Measurements from ENCODE around the gene KIF1C. TPM values are rescaled to one million over a fixed set of nuclear protein-coding genes. Genes with fewer than 3 reads are reported as not detected.

KIF1C gene
- total RNA-seq, 4 donors from 2014 or later, result 22.9 to 140 (median 30.5) TPM

- Histone ChIP-seq H3K27me3 (no peaks in the 10 kb centered on the region), H3K4me1 (no peaks in the 10 kb centered on the region), H3K36me3 (no peaks in the 10 kb centered on the region), H3K4me3 (no peak overlapping the region), H3K27ac (no peak overlapping the region), H3K9me3 (no peaks in the 10 kb centered on the region)
- no peak for DNase-seq
- TF ChIP-seq POLR2A (IDR thresholded peaks at IDR 0.05), result no peak
- intact Hi-C loops (cut with DNase I; ENCODE audit: low total_unique reads), result no loop called here
Measured at GRCh38 chr17:5044630-5045029, 46.9 kb downstream of the KIF1C start.

- H3K36me3 ChIP-seq, result no peaks in the 10 kb centered on the region
- H3K4me1 ChIP-seq, result no peaks in the 10 kb centered on the region
- intact Hi-C loops (cut with DNase I; ENCODE audit: low total_unique reads), result no loop called here
- no peak for DNase-seq
- H3K27me3 ChIP-seq, result no peaks in the 10 kb centered on the region
- no peak overlapping the region for H3K4me3 ChIP-seq
- no peaks in the 10 kb centered on the region for H3K9me3 ChIP-seq
- no peak for TF ChIP-seq POLR2A (IDR thresholded peaks at IDR 0.05)
- TF ChIP-seq, protein P1, sequence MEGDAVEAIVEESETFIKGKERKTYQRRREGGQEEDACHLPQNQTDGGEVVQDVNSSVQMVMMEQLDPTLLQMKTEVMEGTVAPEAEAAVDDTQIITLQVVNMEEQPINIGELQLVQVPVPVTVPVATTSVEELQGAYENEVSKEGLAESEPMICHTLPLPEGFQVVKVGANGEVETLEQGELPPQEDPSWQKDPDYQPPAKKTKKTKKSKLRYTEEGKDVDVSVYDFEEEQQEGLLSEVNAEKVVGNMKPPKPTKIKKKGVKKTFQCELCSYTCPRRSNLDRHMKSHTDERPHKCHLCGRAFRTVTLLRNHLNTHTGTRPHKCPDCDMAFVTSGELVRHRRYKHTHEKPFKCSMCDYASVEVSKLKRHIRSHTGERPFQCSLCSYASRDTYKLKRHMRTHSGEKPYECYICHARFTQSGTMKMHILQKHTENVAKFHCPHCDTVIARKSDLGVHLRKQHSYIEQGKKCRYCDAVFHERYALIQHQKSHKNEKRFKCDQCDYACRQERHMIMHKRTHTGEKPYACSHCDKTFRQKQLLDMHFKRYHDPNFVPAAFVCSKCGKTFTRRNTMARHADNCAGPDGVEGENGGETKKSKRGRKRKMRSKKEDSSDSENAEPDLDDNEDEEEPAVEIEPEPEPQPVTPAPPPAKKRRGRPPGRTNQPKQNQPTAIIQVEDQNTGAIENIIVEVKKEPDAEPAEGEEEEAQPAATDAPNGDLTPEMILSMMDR (IDR thresholded peaks at IDR 0.05), result no peak
- no peak overlapping the region for H3K27ac ChIP-seq
Measured at GRCh38 chr17:5045496-5045895, 47.7 kb downstream of the KIF1C start.

GRCh38 chr17:5047446-5047845 lies 49.7 kb downstream of the KIF1C start:
- Histone ChIP-seq H3K4me3 (no peak overlapping the region), H3K9me3 (no peaks in the 10 kb centered on the region), H3K27ac (peak overlapping the region in 1 of 2 donors; percentile 29), H3K36me3 (no peaks in the 10 kb centered on the region), H3K27me3 (no peaks in the 10 kb centered on the region), H3K4me1 (no peaks in the 10 kb centered on the region)
- TF ChIP-seq POLR2A (IDR thresholded peaks at IDR 0.05), result no peak
- TF ChIP-seq, protein P1 (IDR thresholded peaks at IDR 0.05), result no peak
- intact Hi-C loops (cut with DNase I; ENCODE audit: low total_unique reads), result no loop called here
- DNase-seq, result no peak

DNA sequence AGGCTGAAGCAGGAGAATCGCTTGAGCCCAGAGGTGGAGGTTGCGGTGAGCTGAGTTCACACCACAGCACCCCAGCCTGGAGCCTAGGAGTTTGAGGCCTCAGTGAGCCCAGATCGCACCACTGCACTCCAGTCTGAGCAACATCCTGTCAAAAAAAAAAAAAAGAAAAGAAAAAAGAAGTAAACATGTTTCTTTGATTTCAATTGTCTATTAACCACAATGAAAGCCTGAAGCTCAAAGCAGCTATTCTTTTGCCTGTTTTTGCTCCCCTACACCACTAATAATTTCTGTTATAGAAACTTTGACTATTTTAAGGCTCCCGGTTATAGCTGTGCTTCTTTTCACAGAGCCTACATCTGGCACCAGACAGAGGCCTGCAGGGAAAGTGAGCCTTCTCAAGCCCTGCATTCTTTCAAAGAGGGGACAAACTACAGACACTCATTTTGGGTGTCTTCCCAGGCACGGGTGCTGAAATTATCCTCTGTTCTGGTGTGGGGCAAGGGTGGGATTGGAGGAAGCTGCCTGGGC lies 51.6 kb downstream of the KIF1C start:
- Histone ChIP-seq H3K4me1 (no peaks in the 10 kb centered on the region), H3K36me3 (no peaks in the 10 kb centered on the region), H3K9me3 (no peaks in the 10 kb centered on the region), H3K4me3 (no peak overlapping the region), H3K27me3 (no peaks in the 10 kb centered on the region), H3K27ac (peak overlapping the region; percentile 66 to 82)
- intact Hi-C loops (cut with DNase I; ENCODE audit: low total_unique reads), result no loop called here
- no peak for DNase-seq
- no peak for TF ChIP-seq POLR2A (IDR thresholded peaks at IDR 0.05)
- TF ChIP-seq, protein P1 (IDR thresholded peaks at IDR 0.05), result no peak

- H3K9me3 ChIP-seq, result no peaks in the 10 kb centered on the region
- H3K27me3 ChIP-seq, result no peaks in the 10 kb centered on the region
- H3K4me3 ChIP-seq, result no peak overlapping the region
- no peaks in the 10 kb centered on the region for H3K4me1 ChIP-seq
- peak; percentile 32 to 61 for DNase-seq
- no peaks in the 10 kb centered on the region for H3K36me3 ChIP-seq
- intact Hi-C loops (cut with DNase I; ENCODE audit: low total_unique reads), result no loop called here
- TF ChIP-seq POLR2A (IDR thresholded peaks at IDR 0.05), result no peak
- TF ChIP-seq, protein P1 (IDR thresholded peaks at IDR 0.05), result no peak
- H3K27ac ChIP-seq, result peak overlapping the region; percentile 66 to 82
Measured at GRCh38 chr17:5050278-5050677, 52.5 kb downstream of the KIF1C start.

- intact Hi-C loops (cut with DNase I; ENCODE audit: low total_unique reads), result no loop called here
Measured at GRCh38 chr17:5055543-5055942, 57.8 kb downstream of the KIF1C start.

More at GRCh38 chr17:5055543-5055942, 57.8 kb downstream of the KIF1C start:
- Histone ChIP-seq H3K4me3 (no peak overlapping the region), H3K27me3 (no peaks in the 10 kb centered on the region), H3K9me3 (no peaks in the 10 kb centered on the region), H3K36me3 (no peaks in the 10 kb centered on the region), H3K4me1 (no peaks in the 10 kb centered on the region), H3K27ac (no peak overlapping the region)
- TF ChIP-seq, protein P1 (IDR thresholded peaks at IDR 0.05), result no peak
- TF ChIP-seq POLR2A (IDR thresholded peaks at IDR 0.05), result no peak
- DNase-seq, result no peak
